ENCODE measurements around the gene PTPRG.

PTPRG gene

GRCh38 chr3:61629442-61629841 lies 68.1 kb downstream of the PTPRG start:
- H3K9me3 ChIP-seq (ENCODE audit: control insufficient read depth, low read length), result no peaks in the 10 kb centered on the region
- H3K9ac ChIP-seq (ENCODE audit: low read length), result no peak overlapping the region
- H3K36me3 ChIP-seq (ENCODE audit: control insufficient read depth, insufficient read depth, low read length), result no peaks in the 10 kb centered on the region
- no peaks in the 10 kb centered on the region for H3K27me3 ChIP-seq (ENCODE audit: control insufficient read depth, insufficient read depth, low read length)
- H3K4me3 ChIP-seq (ENCODE audit: low read length), result no peak overlapping the region
- H3K4me1 ChIP-seq (ENCODE audit: control insufficient read depth, insufficient read depth, low read length), result no peaks in the 10 kb centered on the region

GRCh38 chr3:61631108-61631769 lies 69.9 kb downstream of the PTPRG start:
- H3K9ac ChIP-seq (ENCODE audit: low read length), result no peak overlapping the region
- no peaks in the 10 kb centered on the region for H3K36me3 ChIP-seq (ENCODE audit: control insufficient read depth, insufficient read depth, low read length)
- no peaks in the 10 kb centered on the region for H3K27me3 ChIP-seq (ENCODE audit: control insufficient read depth, insufficient read depth, low read length)
- peaks cover 5% of the 10 kb centered on the region for H3K4me1 ChIP-seq (ENCODE audit: control insufficient read depth, insufficient read depth, low read length)
- H3K4me3 ChIP-seq (ENCODE audit: low read length), result no peak overlapping the region
- H3K9me3 ChIP-seq (ENCODE audit: control insufficient read depth, low read length), result no peaks in the 10 kb centered on the region

- H3K4me3 ChIP-seq (ENCODE audit: low read length), result no peak overlapping the region
- no peaks in the 10 kb centered on the region for H3K27me3 ChIP-seq (ENCODE audit: control insufficient read depth, insufficient read depth, low read length)
- no peak overlapping the region for H3K9ac ChIP-seq (ENCODE audit: low read length)
- H3K9me3 ChIP-seq (ENCODE audit: control insufficient read depth, low read length), result no peaks in the 10 kb centered on the region
- H3K36me3 ChIP-seq (ENCODE audit: control insufficient read depth, insufficient read depth, low read length), result no peaks in the 10 kb centered on the region
- peaks cover 16% of the 10 kb centered on the region for H3K4me1 ChIP-seq (ENCODE audit: control insufficient read depth, insufficient read depth, low read length)
Measured at GRCh38 chr3:61632568-61633175, 71.3 kb downstream of the PTPRG start.

- Histone ChIP-seq H3K4me1 (ENCODE audit: control insufficient read depth, insufficient read depth, low read length) (peaks cover 16% of the 10 kb centered on the region), H3K9me3 (ENCODE audit: control insufficient read depth, low read length) (no peaks in the 10 kb centered on the region), H3K4me3 (ENCODE audit: low read length) (no peak overlapping the region), H3K36me3 (ENCODE audit: control insufficient read depth, insufficient read depth, low read length) (no peaks in the 10 kb centered on the region), H3K27me3 (ENCODE audit: control insufficient read depth, insufficient read depth, low read length) (no peaks in the 10 kb centered on the region), H3K9ac (ENCODE audit: low read length) (no peak overlapping the region)
Measured at GRCh38 chr3:61634678-61635077, 73.3 kb downstream of the PTPRG start.

GRCh38 chr3:61637088-61638051 lies 76.0 kb downstream of the PTPRG start:
- no peak overlapping the region for H3K4me3 ChIP-seq (ENCODE audit: low read length)
- H3K9me3 ChIP-seq (ENCODE audit: control insufficient read depth, low read length), result no peaks in the 10 kb centered on the region
- no peaks in the 10 kb centered on the region for H3K36me3 ChIP-seq (ENCODE audit: control insufficient read depth, insufficient read depth, low read length)
- H3K27me3 ChIP-seq (ENCODE audit: control insufficient read depth, insufficient read depth, low read length), result no peaks in the 10 kb centered on the region
- peaks cover 16% of the 10 kb centered on the region for H3K4me1 ChIP-seq (ENCODE audit: control insufficient read depth, insufficient read depth, low read length)
- H3K9ac ChIP-seq (ENCODE audit: low read length), result peak overlapping the region; percentile 50

DNA sequence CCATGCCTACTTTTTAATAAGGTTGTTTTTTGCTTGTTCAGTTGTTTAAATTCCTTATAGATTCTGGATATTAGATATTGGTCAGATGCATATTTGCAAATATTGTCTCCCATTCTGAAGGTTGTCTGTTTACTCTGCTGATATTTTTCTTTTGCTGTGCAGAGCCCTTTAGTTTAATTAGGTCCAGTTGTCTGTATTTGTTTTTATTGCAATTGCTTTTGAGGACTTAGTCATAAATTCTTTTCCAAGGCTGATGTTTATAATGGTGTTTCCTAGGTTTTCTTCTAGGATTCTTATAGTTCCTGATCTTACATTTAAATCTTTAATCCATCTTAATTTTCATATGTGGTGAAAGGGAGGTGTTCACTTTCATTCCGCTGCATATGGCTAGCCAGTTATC lies 77.4 kb downstream of the PTPRG start:
- Histone ChIP-seq H3K4me3 (ENCODE audit: low read length) (no peak overlapping the region), H3K9me3 (ENCODE audit: control insufficient read depth, low read length) (no peaks in the 10 kb centered on the region), H3K4me1 (ENCODE audit: control insufficient read depth, insufficient read depth, low read length) (peaks cover 16% of the 10 kb centered on the region), H3K36me3 (ENCODE audit: control insufficient read depth, insufficient read depth, low read length) (no peaks in the 10 kb centered on the region), H3K9ac (ENCODE audit: low read length) (no peak overlapping the region), H3K27me3 (ENCODE audit: control insufficient read depth, insufficient read depth, low read length) (no peaks in the 10 kb centered on the region)

DNA sequence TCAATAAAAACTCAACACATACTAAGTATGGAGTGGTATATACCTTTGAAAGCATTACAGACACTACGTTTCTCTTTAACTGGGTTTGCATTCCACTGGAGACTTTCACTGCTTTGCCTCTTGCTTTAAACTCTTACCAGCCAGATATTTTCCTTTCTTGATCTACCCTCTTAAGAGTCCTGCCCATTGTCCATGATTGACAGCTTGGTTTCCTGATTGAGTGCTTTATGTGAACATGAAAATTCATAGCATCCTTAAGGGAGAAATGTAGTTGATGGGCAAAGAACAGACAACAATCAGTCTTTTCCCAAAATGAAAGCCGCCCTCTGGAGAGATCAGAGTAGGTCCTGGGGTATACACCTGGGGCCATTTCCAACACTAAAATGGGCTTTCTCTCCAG lies 78.6 kb downstream of the PTPRG start:
- Histone ChIP-seq H3K27me3 (ENCODE audit: control insufficient read depth, insufficient read depth, low read length) (no peaks in the 10 kb centered on the region), H3K4me1 (ENCODE audit: control insufficient read depth, insufficient read depth, low read length) (peaks cover 15% of the 10 kb centered on the region), H3K9me3 (ENCODE audit: control insufficient read depth, low read length) (no peaks in the 10 kb centered on the region), H3K4me3 (ENCODE audit: low read length) (no peak overlapping the region), H3K9ac (ENCODE audit: low read length) (no peak overlapping the region), H3K36me3 (ENCODE audit: control insufficient read depth, insufficient read depth, low read length) (no peaks in the 10 kb centered on the region)

GRCh38 chr3:61645148-61645547 lies 83.8 kb downstream of the PTPRG start:
- H3K36me3 ChIP-seq (ENCODE audit: control insufficient read depth, insufficient read depth, low read length), result no peaks in the 10 kb centered on the region
- no peaks in the 10 kb centered on the region for H3K9me3 ChIP-seq (ENCODE audit: control insufficient read depth, low read length)
- H3K9ac ChIP-seq (ENCODE audit: low read length), result no peak overlapping the region
- H3K4me3 ChIP-seq (ENCODE audit: low read length), result no peak overlapping the region
- no peaks in the 10 kb centered on the region for H3K27me3 ChIP-seq (ENCODE audit: control insufficient read depth, insufficient read depth, low read length)
- peaks cover 8% of the 10 kb centered on the region for H3K4me1 ChIP-seq (ENCODE audit: control insufficient read depth, insufficient read depth, low read length)

- H3K9me3 ChIP-seq (ENCODE audit: control insufficient read depth, low read length), result no peaks in the 10 kb centered on the region
- H3K27me3 ChIP-seq (ENCODE audit: control insufficient read depth, insufficient read depth, low read length), result no peaks in the 10 kb centered on the region
- no peak overlapping the region for H3K9ac ChIP-seq (ENCODE audit: low read length)
- peaks cover 8% of the 10 kb centered on the region for H3K4me1 ChIP-seq (ENCODE audit: control insufficient read depth, insufficient read depth, low read length)
- no peaks in the 10 kb centered on the region for H3K36me3 ChIP-seq (ENCODE audit: control insufficient read depth, insufficient read depth, low read length)
- H3K4me3 ChIP-seq (ENCODE audit: low read length), result no peak overlapping the region
Measured at GRCh38 chr3:61646360-61646759, 85.0 kb downstream of the PTPRG start.

DNA sequence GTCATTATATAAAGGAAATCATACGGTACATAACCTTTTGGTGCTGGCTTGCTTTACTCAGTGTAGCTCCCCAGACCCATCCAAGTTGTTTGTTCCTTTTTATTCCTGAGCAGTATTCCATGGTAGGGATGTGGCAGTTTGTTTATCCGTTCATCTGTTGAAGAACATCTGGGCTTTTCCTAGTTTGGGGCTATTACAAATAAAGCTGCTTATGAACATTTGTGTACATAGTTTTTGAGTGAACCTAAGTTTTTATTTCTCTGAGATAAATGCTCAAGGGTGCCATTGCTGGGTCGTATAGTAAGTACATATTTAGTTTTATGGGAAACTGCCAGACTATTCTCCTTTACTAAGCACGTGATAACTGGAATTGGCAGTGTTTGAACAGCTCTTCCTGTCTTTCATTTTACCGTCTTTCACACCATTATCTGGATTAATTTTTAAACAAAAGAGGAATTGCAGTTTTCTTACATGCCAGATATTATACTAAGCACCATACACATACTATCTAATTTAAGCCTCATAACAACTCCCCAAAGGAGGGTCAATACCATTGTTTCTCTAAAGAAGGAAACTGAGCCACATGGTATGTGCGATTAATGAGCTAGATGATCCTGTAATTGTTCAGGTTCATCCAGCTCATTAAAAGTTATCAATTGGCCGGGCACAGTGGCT lies 85.6 kb downstream of the PTPRG start:
- Histone ChIP-seq H3K36me3 (ENCODE audit: control insufficient read depth, insufficient read depth, low read length) (no peaks in the 10 kb centered on the region), H3K4me3 (ENCODE audit: low read length) (no peak overlapping the region), H3K4me1 (ENCODE audit: control insufficient read depth, insufficient read depth, low read length) (peaks cover 8% of the 10 kb centered on the region), H3K27me3 (ENCODE audit: control insufficient read depth, insufficient read depth, low read length) (no peaks in the 10 kb centered on the region), H3K9me3 (ENCODE audit: control insufficient read depth, low read length) (no peaks in the 10 kb centered on the region), H3K9ac (ENCODE audit: low read length) (no peak overlapping the region)

DNA sequence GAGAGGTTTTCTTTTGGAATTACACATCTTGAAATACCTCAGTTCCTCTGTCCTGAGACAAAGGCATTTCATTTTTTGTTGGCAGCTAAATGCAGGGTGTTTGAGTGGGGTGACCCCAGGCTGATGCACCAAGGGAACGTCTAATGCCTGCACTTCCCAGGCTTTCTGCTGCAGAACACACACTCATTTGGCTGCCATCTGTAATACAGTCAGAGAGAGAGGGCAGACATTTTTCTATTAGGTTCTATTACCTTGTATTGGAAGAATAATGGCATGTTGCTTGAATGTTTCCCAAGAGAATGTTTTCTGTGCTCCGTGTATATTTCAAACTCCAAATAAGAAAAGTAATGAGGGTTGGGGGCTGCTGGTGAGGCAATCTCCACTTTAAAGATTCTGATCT lies 87.1 kb downstream of the PTPRG start:
- no peak overlapping the region for H3K9ac ChIP-seq (ENCODE audit: low read length)
- H3K27me3 ChIP-seq (ENCODE audit: control insufficient read depth, insufficient read depth, low read length), result no peaks in the 10 kb centered on the region
- H3K9me3 ChIP-seq (ENCODE audit: control insufficient read depth, low read length), result no peaks in the 10 kb centered on the region
- peaks cover 8% of the 10 kb centered on the region for H3K4me1 ChIP-seq (ENCODE audit: control insufficient read depth, insufficient read depth, low read length)
- H3K4me3 ChIP-seq (ENCODE audit: low read length), result no peak overlapping the region
- no peaks in the 10 kb centered on the region for H3K36me3 ChIP-seq (ENCODE audit: control insufficient read depth, insufficient read depth, low read length)

Data from mucosa of stomach (tissue), 1 donor.